ENCODE measurements around the gene SETD2. TPM values are rescaled to one million over a fixed set of nuclear protein-coding genes. Genes with fewer than 3 reads are reported as not detected.

SETD2 gene
- total and polyA plus RNA-seq, 2 of the 8 experiments (the other 6 are each of a cell fraction or from before 2014, with no cell fraction given), result 15.7 to 46.3 TPM

DNA sequence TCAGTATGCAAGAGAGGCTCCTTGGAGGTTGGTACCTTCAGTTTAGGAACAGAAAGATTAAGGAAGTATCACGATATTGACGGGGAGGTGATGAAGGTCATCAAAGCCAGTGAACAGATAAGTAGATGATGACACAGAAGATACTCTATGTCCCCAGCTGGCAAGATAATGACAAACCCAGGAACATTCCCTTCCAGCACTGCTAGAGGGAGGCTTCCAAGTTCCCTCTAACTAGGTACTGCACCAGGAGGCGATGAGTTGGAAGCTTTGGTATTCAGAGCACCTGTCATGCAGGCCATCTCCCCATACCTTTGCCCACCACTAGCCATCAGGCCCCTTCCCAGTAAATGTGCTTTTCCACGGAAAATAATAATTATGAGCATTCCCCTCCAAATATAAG lies 143.6 kb downstream of the SETD2 start:
- Histone ChIP-seq H3K9ac (replicated peaks in 1 of 4; ENCODE audit: extremely low read depth in 1 of 4, low read depth in 3 of 4, low read length in 3 of 4) (no peak overlapping the region), H3K9me3 (ENCODE audit: insufficient read depth in 2 of 2, low read depth in 1 of 2, low read length in 1 of 2) (no peaks in the 10 kb centered on the region), H4K5ac (ENCODE audit: insufficient read length, low read depth, low read length) (no peak overlapping the region), H3K4me1 (replicated peaks in 1 of 4; ENCODE audit: control insufficient read depth in 3 of 4, insufficient read depth in 4 of 4, low read length in 3 of 4) (peaks cover 0 to 2% (median 2%) of the 10 kb centered on the region in 4 experiments; a peak in 4 of 7 replicates), H3K23ac (ENCODE audit: insufficient read length) (no peak overlapping the region), H2BK12ac (ENCODE audit: low read depth, low read length) (no peak overlapping the region), H3K36me3 (ENCODE audit: control insufficient read depth in 2 of 4, insufficient read depth in 4 of 4, low read length in 3 of 4) (peaks cover 0 to 26% (median 16%) of the 10 kb centered on the region in 4 experiments; a peak in 5 of 8 replicates), H2BK120ac (replicated peaks; ENCODE audit: low read depth, low read length) (no peak overlapping the region), H3K4me2 (ENCODE audit: insufficient read depth in 1 of 2, low read depth in 2 of 2, low read length in 2 of 2) (no peak overlapping the region), H3K14ac (ENCODE audit: insufficient read length) (no peak overlapping the region), H3K27me3 (replicated peaks in 1 of 4; ENCODE audit: control insufficient read depth in 3 of 4, extremely low read depth in 1 of 4, insufficient read depth in 3 of 4, low read length in 3 of 4) (no peaks in the 10 kb centered on the region), H3K27ac (ENCODE audit: low read depth, low read length) (no peak overlapping the region), H2AFZ (ENCODE audit: low read length) (no peak overlapping the region), H3K4me3 (ENCODE audit: extremely low read depth in 1 of 4, insufficient read depth in 2 of 4, low read depth in 3 of 4, low read length in 4 of 4) (no peak overlapping the region), H3K79me1 (ENCODE audit: low read depth, low read length) (no peaks in the 10 kb centered on the region), H2BK15ac (ENCODE audit: low read length) (no peak overlapping the region), H4K91ac (replicated peaks; ENCODE audit: insufficient read length, low read length) (no peak overlapping the region), H2AK5ac (ENCODE audit: low read depth, low read length) (no peak overlapping the region), H3K79me2 (ENCODE audit: control insufficient read depth in 1 of 2, insufficient read depth in 2 of 2, low read length in 2 of 2) (peaks cover 0 to 8% of the 10 kb centered on the region in 2 experiments; a peak in 2 of 4 replicates), H3K18ac (ENCODE audit: extremely low read depth, low read length) (no peak overlapping the region), H2BK5ac (ENCODE audit: low read depth, low read length) (no peak overlapping the region), H4K8ac (ENCODE audit: extremely low read depth, insufficient read depth, low read length) (no peak overlapping the region), H3K56ac (replicated peaks; ENCODE audit: insufficient read length, low read depth, low read length) (no peak overlapping the region), H3K23me2 (ENCODE audit: low read depth, low read length) (no peaks in the 10 kb centered on the region), H3K4ac (replicated peaks; ENCODE audit: insufficient read length, low read depth, low read length) (no peak overlapping the region), H2BK20ac (ENCODE audit: low read length) (no peak overlapping the region), H4K20me1 (replicated peaks in 1 of 2; ENCODE audit: control insufficient read depth in 1 of 2, insufficient read depth in 2 of 2, low read length in 2 of 2) (no peaks in the 10 kb centered on the region)
- DNase-seq (ENCODE audit: low read depth in 1 of 2, low spot score in 2 of 2) (no peak), FAIRE-seq (no peak)
- CTCF ChIA-PET (ENCODE audit: partially characterized antibody), result interaction anchor here (0.6 to 2.2 kb wide), 5 partner anchors 21 to 421 kb away, joined by 3 to 7 read pairs (median 3); no protein-coding TSS in a partner anchor
- POLR2A ChIA-PET (ENCODE audit: partially characterized antibody), result interaction anchor here (0.6 to 2.8 kb wide), 4 partner anchors 10 to 370 kb away, joined by 3 to 15 read pairs (median 3); no protein-coding TSS in a partner anchor
- WGBS, 2 experiments (ENCODE audit: extremely low coverage in 1 of 2, insufficient coverage in 1 of 2, insufficient read length in 1 of 2, insufficient replicate concordance in 2 of 2, low coverage in 1 of 2, low lambda C conversion rate in 2 of 2, missing lambda C conversion rate in 1 of 2), result 92% methylated on average over 4 of the region's 4 CpGs; no CpG with 5 or more reads in 1 of the 2 experiments
- TF ChIP-seq HDAC2 (IDR thresholded peaks at IDR 0.05; ENCODE audit: borderline replicate concordance in 1 of 2, low read depth in 2 of 2, low read length in 2 of 2) (no peak), FOSL1 (IDR thresholded peaks at IDR 0.05; ENCODE audit: insufficient read depth, low read depth, low read length) (no peak), RBBP5 (IDR thresholded peaks at IDR 0.05; ENCODE audit: borderline replicate concordance, low read depth, low read length) (no peak), BACH1 (IDR thresholded peaks at IDR 0.05; ENCODE audit: low read length) (no peak), KDM1A (IDR thresholded peaks at IDR 0.05; ENCODE audit: borderline replicate concordance, low read length) (no peak), GABPA (IDR thresholded peaks at IDR 0.05; ENCODE audit: borderline replicate concordance, insufficient read depth, low read length) (no peak), RNF2 (IDR thresholded peaks at IDR 0.05; ENCODE audit: borderline replicate concordance, low read depth, low read length, missing control alignments, poor library complexity, severe bottlenecking) (no peak), SAP30 (IDR thresholded peaks at IDR 0.05; ENCODE audit: insufficient read depth, insufficient replicate concordance, low read length) (no peak), SIRT6 (IDR thresholded peaks at IDR 0.05; ENCODE audit: low read length) (no peak), CBX5 (IDR thresholded peaks at IDR 0.05; ENCODE audit: low read depth, low read length) (no peak), CHD1 (IDR thresholded peaks at IDR 0.05; ENCODE audit: low read depth, low read length) (no peak), CEBPB (IDR thresholded peaks at IDR 0.05; ENCODE audit: low read depth, low read length) (no peak)
- TF ChIP-seq, protein P1, sequence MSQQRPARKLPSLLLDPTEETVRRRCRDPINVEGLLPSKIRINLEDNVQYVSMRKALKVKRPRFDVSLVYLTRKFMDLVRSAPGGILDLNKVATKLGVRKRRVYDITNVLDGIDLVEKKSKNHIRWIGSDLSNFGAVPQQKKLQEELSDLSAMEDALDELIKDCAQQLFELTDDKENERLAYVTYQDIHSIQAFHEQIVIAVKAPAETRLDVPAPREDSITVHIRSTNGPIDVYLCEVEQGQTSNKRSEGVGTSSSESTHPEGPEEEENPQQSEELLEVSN (IDR thresholded peaks at IDR 0.05), result no peak

Data from H1 (cell line).